ENCODE data around the gene EMX1.

- no peak for TF ChIP-seq POLR2AphosphoS5 (IDR thresholded peaks at IDR 0.05)
- TF ChIP-seq, protein P1, sequence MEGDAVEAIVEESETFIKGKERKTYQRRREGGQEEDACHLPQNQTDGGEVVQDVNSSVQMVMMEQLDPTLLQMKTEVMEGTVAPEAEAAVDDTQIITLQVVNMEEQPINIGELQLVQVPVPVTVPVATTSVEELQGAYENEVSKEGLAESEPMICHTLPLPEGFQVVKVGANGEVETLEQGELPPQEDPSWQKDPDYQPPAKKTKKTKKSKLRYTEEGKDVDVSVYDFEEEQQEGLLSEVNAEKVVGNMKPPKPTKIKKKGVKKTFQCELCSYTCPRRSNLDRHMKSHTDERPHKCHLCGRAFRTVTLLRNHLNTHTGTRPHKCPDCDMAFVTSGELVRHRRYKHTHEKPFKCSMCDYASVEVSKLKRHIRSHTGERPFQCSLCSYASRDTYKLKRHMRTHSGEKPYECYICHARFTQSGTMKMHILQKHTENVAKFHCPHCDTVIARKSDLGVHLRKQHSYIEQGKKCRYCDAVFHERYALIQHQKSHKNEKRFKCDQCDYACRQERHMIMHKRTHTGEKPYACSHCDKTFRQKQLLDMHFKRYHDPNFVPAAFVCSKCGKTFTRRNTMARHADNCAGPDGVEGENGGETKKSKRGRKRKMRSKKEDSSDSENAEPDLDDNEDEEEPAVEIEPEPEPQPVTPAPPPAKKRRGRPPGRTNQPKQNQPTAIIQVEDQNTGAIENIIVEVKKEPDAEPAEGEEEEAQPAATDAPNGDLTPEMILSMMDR (IDR thresholded peaks at IDR 0.05): no peak
- no peak for TF ChIP-seq POLR2A (IDR thresholded peaks at IDR 0.05; ENCODE audit: low read depth)
- TF ChIP-seq EP300 (IDR thresholded peaks at IDR 0.05): no peak
Observed at GRCh38 chr2:72929010-72929409, 11.7 kb downstream of the EMX1 start.

Measured in esophagus muscularis mucosa (tissue), 4 donors.